HEK293T (cell line): Measurements from ENCODE around the gene CRADD.

ENCODE experiments used
- ELF4 ChIP-seq: fragments of 450-650 bp; IDR thresholded peaks from 2 replicates; pipeline ENCODE4 v1.6.1; 2017; ENCODE audit warnings: antibody characterized with exemption
- SP1 ChIP-seq: fragments of 450-650 bp; IDR thresholded peaks from 2 replicates; pipeline ENCODE4 v1.6.1; 2017

- no peak for TF ChIP-seq SP1
- TF ChIP-seq ELF4: no peak
Observed at GRCh38 chr12:93916402-93916801, 239.2 kb downstream of the CRADD start.
